HCT116 (cell line): Measurements from ENCODE around the gene SYNE1. TPM values are rescaled to one million over a fixed set of nuclear protein-coding genes. Genes with fewer than 3 reads are reported as not detected.

ENCODE experiments used
- ATAC-seq: fragments of 200-7000 bp; cut with Tn5 transposase; 2 replicates; pipeline ENCODE4 v1.9.1; 2020; ENCODE audit warnings: mild to moderate bottlenecking, moderate library complexity
- BruUV-seq: library from RNA; stranded (reverse); fragments of 400-500 nt; replicated peaks from 2 replicates; lab custom pipeline; 2021; lab: Mats Ljungman, UMichigan
- CTCF ChIA-PET: fragments of 300-600 bp; sonication (Branson Sonifier 250); formaldehyde crosslinking; loops from one replicate; lab custom pipeline; 2021; ENCODE audit warnings: antibody characterized with exemption; lab: Charles Lee
- POLR2A ChIA-PET: fragments of 300-600, 350-600 bp; sonication (Branson Sonifier 250); formaldehyde crosslinking; loops from one replicate; lab custom pipeline; 2021; ENCODE audit warnings: antibody characterized with exemption; lab: Charles Lee
- RAD21 ChIA-PET, 2 experiments: fragments of 300-600 bp; sonication (Branson Sonifier 250); formaldehyde crosslinking; loops; one replicate each; lab custom pipeline; 2023; ENCODE audit warnings: low total read pairs in 2 of 2; ENCODE audit not compliant: uncharacterized antibody in 2 of 2, unreplicated experiment in 2 of 2, low non-redundant PET in 1 of 2; lab: Charles Lee
- DNase-seq: peaks from one replicate; pipeline ENCODE4 v3.0.0-alpha.2; 2010; ENCODE audit warnings: low read depth, low spot score
- H2AFZ ChIP-seq: fragments of 200-600 bp; shearing (Covaris generic), sonication (generic); 2 replicates; pipeline ENCODE4 v1.6.1; 2017; ENCODE audit warnings: low read depth, mixed run types, mixed read lengths, antibody characterized with exemption, low read length; ENCODE audit not compliant: poor library complexity, severe bottlenecking
- H3K27ac ChIP-seq: 2 replicates; pipeline ENCODE4 v1.5.1; 2012; ENCODE audit warnings: low read depth, low read length
- H3K27me3 ChIP-seq: fragments of 200-600 bp; sonication (generic); 2 replicates; pipeline ENCODE4 v1.6.1; 2016; ENCODE audit warnings: mixed run types, low read length, mixed read lengths; ENCODE audit not compliant: insufficient read depth
- H3K36me3 ChIP-seq, 2 experiments: fragments of 200-500 bp in 1 of 2; fragments of 200-600 bp in 1 of 2; sonication (Bioruptor generic) in 1 of 2; sonication (generic) in 1 of 2; 2 replicates each; pipeline versions ENCODE4 v1.5.1 to v1.6.1; 2014 to 2016; ENCODE audit warnings: low read length in 2 of 2, inconsistent platforms in 1 of 2, mixed read lengths in 1 of 2, mixed run types in 1 of 2; ENCODE audit not compliant: insufficient read depth in 2 of 2, control insufficient read depth in 1 of 2
- H3K4me1 ChIP-seq, 2 experiments: fragments of 200-600 bp in 1 of 2; sonication (generic) in 1 of 2; 2 replicates each; pipeline versions ENCODE4 v1.5.1 to v1.6.1; 2012 to 2017; ENCODE audit warnings: low read length in 2 of 2, inconsistent platforms in 1 of 2, mild to moderate bottlenecking in 1 of 2, mixed read lengths in 1 of 2, mixed run types in 1 of 2, moderate library complexity in 1 of 2; ENCODE audit not compliant: insufficient read depth in 2 of 2, control insufficient read depth in 1 of 2
- H3K4me2 ChIP-seq: fragments of 200-600 bp; sonication (generic); 2 replicates; pipeline ENCODE4 v1.6.1; 2017; ENCODE audit warnings: mixed run types, low read length, mixed read lengths
- H3K4me3 ChIP-seq, 2 experiments: fragments of 200-600 bp in 1 of 2; sonication (generic) in 1 of 2; replicated peaks in 1 of 2; 2 replicates each; pipeline ENCODE4 v1.5.1; 2011 to 2016; ENCODE audit warnings: low read length in 2 of 2, control low read depth in 1 of 2, low read depth in 1 of 2, mild to moderate bottlenecking in 1 of 2, mixed read lengths in 1 of 2, mixed run types in 1 of 2
- H3K79me2 ChIP-seq: fragments of 200-600 bp; sonication (generic); 2 replicates; pipeline ENCODE4 v1.6.1; 2017; ENCODE audit warnings: mild to moderate bottlenecking, mixed run types, low read length, moderate library complexity, mixed read lengths; ENCODE audit not compliant: insufficient read depth
- H3K9ac ChIP-seq: fragments of 200-600 bp; sonication (generic); 2 replicates; pipeline ENCODE4 v1.6.1; 2016; ENCODE audit warnings: low read length, mixed read lengths
- H3K9me2 ChIP-seq: fragments of 200-600 bp; sonication (generic), shearing (Covaris generic); 2 replicates; pipeline ENCODE4 v1.6.1; 2017; ENCODE audit warnings: mixed run types, mild to moderate bottlenecking, moderate library complexity; ENCODE audit not compliant: insufficient read depth
- H3K9me3 ChIP-seq, 2 experiments: fragments of 200-500 bp in 1 of 2; fragments of 200-600 bp in 1 of 2; sonication (Bioruptor generic) in 1 of 2; sonication (generic) in 1 of 2; 2 replicates each; pipeline ENCODE4 v1.6.1; 2014 to 2017; ENCODE audit warnings: low read length in 2 of 2, mixed read lengths in 2 of 2, inconsistent platforms in 1 of 2, low read depth in 1 of 2, mild to moderate bottlenecking in 1 of 2, mixed run types in 1 of 2, moderate library complexity in 1 of 2; ENCODE audit not compliant: control insufficient read depth in 1 of 2, insufficient read depth in 1 of 2
- H4K20me1 ChIP-seq: fragments of 200-600 bp; sonication (generic), shearing (Covaris generic); 2 replicates; pipeline ENCODE4 v1.6.1; 2017; ENCODE audit warnings: mixed run types, mild to moderate bottlenecking, moderate library complexity; ENCODE audit not compliant: insufficient read depth
- CBX3 ChIP-seq: IDR thresholded peaks from 2 replicates; pipeline ENCODE4 v1.6.1; 2012; ENCODE audit warnings: low read depth
- EGR1 ChIP-seq: IDR thresholded peaks from 2 replicates; pipeline ENCODE4 v1.6.1; 2012; ENCODE audit warnings: low read depth
- ELF1 ChIP-seq: IDR thresholded peaks from 2 replicates; pipeline ENCODE4 v1.6.1; 2012; ENCODE audit warnings: low read depth, borderline replicate concordance
- FOSL1 ChIP-seq: IDR thresholded peaks from 2 replicates; pipeline ENCODE4 v1.6.1; 2012; ENCODE audit warnings: low read depth
- JUND ChIP-seq: IDR thresholded peaks from 2 replicates; pipeline ENCODE4 v1.6.1; 2012
- POLR2AphosphoS5 ChIP-seq: IDR thresholded peaks from 2 replicates; pipeline ENCODE4 v1.6.1; 2011; ENCODE audit warnings: mild to moderate bottlenecking, low read depth, low read length, moderate library complexity
- SIN3A ChIP-seq: IDR thresholded peaks from 2 replicates; pipeline ENCODE4 v1.6.1; 2012; ENCODE audit warnings: low read depth
- SP1 ChIP-seq: IDR thresholded peaks from 2 replicates; pipeline ENCODE4 v1.6.1; 2012; ENCODE audit warnings: low read depth
- YY1 ChIP-seq: IDR thresholded peaks from 2 replicates; pipeline ENCODE4 v1.6.1; 2011; ENCODE audit warnings: low read length, low read depth, moderate library complexity, mild to moderate bottlenecking; ENCODE audit not compliant: insufficient replicate concordance; ENCODE audit errors: extremely low read depth
- ZFX ChIP-seq: fragments of 450-650 bp; IDR thresholded peaks from 2 replicates; pipeline ENCODE4 v1.6.1; 2017
- intact Hi-C: fragments of 100-400 bp; cut with micrococcal nuclease; formaldehyde crosslinking; loops from 2 replicates; pipeline ENCODE4 v1.10.0; 2022
- total RNA-seq: library from RNA; stranded (reverse); gene quantifications from one replicate; pipeline ENCODE4 v1.2.1, GENCODE V29; 2021; ENCODE audit not compliant: unreplicated experiment
- TF ChIP-seq, protein P1 (sequence below), 3 experiments: fragments of 200-600 bp in 1 of 3; sonication (generic) in 1 of 3; IDR thresholded peaks in 2 of 3; conservative IDR thresholded peaks in 1 of 3; 2 replicates each; pipeline ENCODE4 v1.5.1; 2012 to 2017; ENCODE audit warnings: low read depth in 2 of 3, low read length in 2 of 3, antibody characterized with exemption in 1 of 3, borderline replicate concordance in 1 of 3, control low read depth in 1 of 3, mild to moderate bottlenecking in 1 of 3, mixed read lengths in 1 of 3, mixed run types in 1 of 3, moderate library complexity in 1 of 3; ENCODE audit not compliant: insufficient read depth in 1 of 3

Gene SYNE1
- total RNA-seq, 1 experiment from 2014 or later, result 5.4 TPM

DNA sequence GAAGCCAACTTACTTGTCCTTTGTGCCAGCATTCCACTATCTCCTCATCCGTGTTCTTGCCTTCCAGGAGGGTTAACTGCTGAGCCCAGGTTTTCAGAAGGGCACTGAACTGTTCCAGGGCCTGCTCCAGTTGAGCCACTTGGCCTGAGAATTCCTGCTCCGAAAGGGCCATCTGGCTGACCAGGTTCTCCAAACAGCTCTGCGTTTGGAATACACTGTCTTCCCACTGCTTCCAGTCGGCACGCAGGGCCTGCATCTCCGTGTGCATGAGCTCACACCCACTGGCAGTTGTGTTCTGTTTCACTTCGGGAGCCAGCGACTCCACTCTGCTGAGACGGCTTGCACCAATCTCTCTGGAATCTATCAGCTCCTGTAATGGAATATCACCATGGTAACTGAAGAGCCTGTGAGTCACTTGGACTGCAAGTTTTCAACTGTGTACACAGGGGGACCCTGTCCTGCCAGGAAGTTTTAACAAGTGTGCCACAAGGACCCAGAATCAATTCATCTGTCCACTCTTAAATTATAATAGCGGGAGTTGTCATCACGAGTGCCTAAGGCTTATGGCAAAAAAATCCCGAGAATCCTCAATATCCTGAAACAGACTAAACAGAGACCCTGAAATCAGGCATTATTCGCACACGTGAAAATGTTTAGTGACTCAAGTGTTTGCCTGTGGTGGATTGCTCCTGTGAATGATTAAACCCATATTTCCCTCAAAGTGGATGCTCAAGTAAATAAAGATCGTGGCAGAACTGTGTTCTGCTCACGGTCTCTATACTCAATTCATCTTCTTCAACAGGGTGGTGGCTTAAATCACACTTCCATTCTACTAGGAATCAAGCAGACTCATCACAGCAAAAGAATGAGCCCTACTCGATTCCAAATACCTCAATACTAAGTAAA lies 255.9 kb downstream of the SYNE1 start:
- no TSS peak for BruUV-seq
- H2AFZ ChIP-seq, result peak overlapping the region; percentile 87

DNA sequence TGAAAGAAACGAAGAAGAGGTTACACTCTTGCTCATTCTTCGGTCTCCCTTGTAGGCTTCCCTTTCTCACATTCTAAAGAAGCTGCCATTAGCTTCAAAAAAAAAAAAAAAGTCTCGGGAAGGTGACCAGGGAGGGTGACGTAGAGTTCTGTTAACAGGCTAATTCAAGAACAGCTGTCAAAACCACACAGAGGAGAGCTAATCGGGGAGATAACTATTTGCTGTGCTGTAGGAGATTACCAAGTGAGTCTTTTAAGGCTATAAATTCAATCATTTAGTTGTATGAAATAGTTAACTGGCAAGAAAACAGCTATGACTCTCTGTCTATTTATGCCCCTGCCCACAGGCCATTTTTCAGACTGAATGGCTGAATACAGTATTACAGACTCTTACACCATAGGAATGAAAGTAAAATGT lies 256.8 kb downstream of the SYNE1 start:
- H3K27ac ChIP-seq, result no peak overlapping the region
- no peak for DNase-seq
- no peaks in the 10 kb centered on the region for H3K9me2 ChIP-seq
- no peaks in the 10 kb centered on the region for H3K27me3 ChIP-seq
- peak overlapping the region; percentile 78 for H3K4me2 ChIP-seq
- peak overlapping the region; percentile 20 for H2AFZ ChIP-seq
- CTCF ChIA-PET, result interaction anchor here (1.1 kb wide), 1 partner anchor 263 kb away, joined by 3 read pairs; no protein-coding TSS in a partner anchor
- H3K4me3 ChIP-seq, result peak overlapping the region; percentile 41 to 51
- intact Hi-C loops, result no loop called here
- peaks cover 0 to 22% of the 10 kb centered on the region in 2 experiments; a peak in 2 of 4 replicates for H3K4me1 ChIP-seq
- peak overlapping the region; percentile 54 for H3K9ac ChIP-seq
- no peaks in the 10 kb centered on the region for H3K9me3 ChIP-seq
- no peaks in the 10 kb centered on the region for H3K79me2 ChIP-seq
- BruUV-seq, result no TSS peak
- TF ChIP-seq SP1 (no peak), EGR1 (no peak), FOSL1 (0 out of 2 replicates have a peak, but pooled peaks have one; percentile 12)
- TF ChIP-seq, protein P1, sequence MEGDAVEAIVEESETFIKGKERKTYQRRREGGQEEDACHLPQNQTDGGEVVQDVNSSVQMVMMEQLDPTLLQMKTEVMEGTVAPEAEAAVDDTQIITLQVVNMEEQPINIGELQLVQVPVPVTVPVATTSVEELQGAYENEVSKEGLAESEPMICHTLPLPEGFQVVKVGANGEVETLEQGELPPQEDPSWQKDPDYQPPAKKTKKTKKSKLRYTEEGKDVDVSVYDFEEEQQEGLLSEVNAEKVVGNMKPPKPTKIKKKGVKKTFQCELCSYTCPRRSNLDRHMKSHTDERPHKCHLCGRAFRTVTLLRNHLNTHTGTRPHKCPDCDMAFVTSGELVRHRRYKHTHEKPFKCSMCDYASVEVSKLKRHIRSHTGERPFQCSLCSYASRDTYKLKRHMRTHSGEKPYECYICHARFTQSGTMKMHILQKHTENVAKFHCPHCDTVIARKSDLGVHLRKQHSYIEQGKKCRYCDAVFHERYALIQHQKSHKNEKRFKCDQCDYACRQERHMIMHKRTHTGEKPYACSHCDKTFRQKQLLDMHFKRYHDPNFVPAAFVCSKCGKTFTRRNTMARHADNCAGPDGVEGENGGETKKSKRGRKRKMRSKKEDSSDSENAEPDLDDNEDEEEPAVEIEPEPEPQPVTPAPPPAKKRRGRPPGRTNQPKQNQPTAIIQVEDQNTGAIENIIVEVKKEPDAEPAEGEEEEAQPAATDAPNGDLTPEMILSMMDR (IDR thresholded peaks at IDR 0.05 in 2 of 3, conservative IDR thresholded peaks at IDR 0.05 in 1 of 3; ENCODE audit: borderline replicate concordance in 1 of 3, insufficient read depth in 1 of 3, low read depth in 2 of 3, low read length in 2 of 3), result no peak
- TF ChIP-seq, all 23 proteins: peak for 1
- Histone ChIP-seq H4K20me1 (no peaks in the 10 kb centered on the region), H3K36me3 (no peaks in the 10 kb centered on the region)
- ATAC-seq, result 0 out of 2 replicates have a peak, but pooled peaks have one; percentile 45
- RAD21 ChIA-PET, result no interaction called here
- POLR2A ChIA-PET, result no interaction called here

More for the DNA sequence above, 255.9 kb downstream of the SYNE1 start:
- TF ChIP-seq CBX3 (no peak), POLR2AphosphoS5 (peak; percentile 31; the same call in 1 of the 2 replicates), ZFX (peak; percentile 26; the same call in 1 of the 2 replicates), ELF1 (no peak), JUND (peak; percentile 30; the same call in 1 of the 2 replicates), YY1 (no peak), SP1 (0 out of 2 replicates have a peak, but pooled peaks have one; percentile 9), SIN3A (no peak)
- no peaks in the 10 kb centered on the region for H3K9me3 ChIP-seq
- no peaks in the 10 kb centered on the region for H3K9me2 ChIP-seq
- DNase-seq (peak; percentile 73), ATAC-seq (peak; percentile 92)
- RAD21 ChIA-PET, result no interaction called here
- peak overlapping the region; percentile 54 for H3K9ac ChIP-seq
- H3K4me1 ChIP-seq, result peaks cover 0 to 22% of the 10 kb centered on the region in 2 experiments; a peak in 2 of 4 replicates
- no peaks in the 10 kb centered on the region for H4K20me1 ChIP-seq
- H3K36me3 ChIP-seq, result no peaks in the 10 kb centered on the region
- H3K27ac ChIP-seq, result no peak overlapping the region
- H3K4me2 ChIP-seq, result peak overlapping the region; percentile 78
- CTCF ChIA-PET, result no interaction called here
- intact Hi-C loops, result no loop called here
- no peaks in the 10 kb centered on the region for H3K79me2 ChIP-seq
- H3K4me3 ChIP-seq, result peak overlapping the region; percentile 41 to 51
- POLR2A ChIA-PET, result no interaction called here
- H3K27me3 ChIP-seq, result no peaks in the 10 kb centered on the region
